NCI-H2171 treated with DMSO at 0.1 percent for 48 hours (cell line): Measurements from ENCODE around the gene PHF21A.
"Not testable (repeated sequence)": the region's sequence is repeated elsewhere in the genome, so short reads cannot be mapped to it uniquely, and the experiment has no call there.

Experiments used
- DNase-seq: peaks from one replicate; lab custom pipeline; 2025; lab: John Stamatoyannopoulos, UW

PHF21A gene

DNA sequence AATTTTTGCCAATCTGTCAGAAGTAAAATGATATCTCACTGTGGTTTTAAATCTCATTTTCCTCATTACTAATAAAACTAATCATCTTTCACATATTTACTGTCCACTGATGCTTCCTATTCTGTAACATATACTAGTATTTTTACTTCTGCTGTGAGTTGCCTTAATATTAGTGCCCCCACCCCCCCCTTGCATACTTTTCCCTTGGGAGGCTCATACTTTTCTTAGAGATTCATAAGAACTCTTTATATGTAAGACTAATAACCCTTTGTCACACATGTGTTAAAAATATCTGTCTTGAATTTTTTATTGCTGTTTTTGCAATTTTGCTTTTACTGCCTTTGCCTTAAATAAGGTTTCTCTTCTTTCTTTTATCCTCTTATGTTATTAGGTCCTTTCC, 87.2 kb downstream of the PHF21A start:
- DNase-seq: no peak

DNA sequence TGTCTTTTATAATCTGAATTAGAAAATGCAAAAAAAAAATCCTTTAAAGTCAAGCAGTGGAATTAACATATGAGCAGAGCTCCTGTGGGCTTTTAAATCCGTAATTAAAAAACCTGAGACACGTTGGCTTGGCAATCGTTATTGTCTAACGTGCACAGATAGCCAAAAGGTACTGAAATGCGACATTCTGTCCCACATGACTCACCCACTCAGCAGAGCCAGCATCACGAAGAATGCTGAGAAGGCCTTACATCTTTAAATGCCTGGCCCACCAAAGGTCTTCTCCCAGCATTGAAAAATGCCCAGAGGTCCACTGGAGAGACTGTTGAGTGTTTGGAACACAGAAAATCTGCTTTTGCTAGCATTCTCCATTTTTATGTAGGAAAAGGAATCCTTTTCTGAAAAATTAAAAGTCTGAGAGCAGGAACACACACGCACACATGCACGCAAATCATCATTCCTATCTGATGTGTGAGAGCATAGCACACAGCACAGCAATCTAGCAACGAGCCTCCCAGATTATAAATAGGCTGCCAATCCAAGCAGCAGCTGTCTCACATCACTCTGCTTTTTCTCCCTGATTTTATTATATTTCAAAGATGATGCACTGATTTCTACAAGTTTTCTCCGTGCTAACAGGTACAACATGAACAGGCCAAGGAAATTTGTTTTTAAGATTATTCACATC, 94.5 kb downstream of the PHF21A start:
- no peak for DNase-seq

DNA sequence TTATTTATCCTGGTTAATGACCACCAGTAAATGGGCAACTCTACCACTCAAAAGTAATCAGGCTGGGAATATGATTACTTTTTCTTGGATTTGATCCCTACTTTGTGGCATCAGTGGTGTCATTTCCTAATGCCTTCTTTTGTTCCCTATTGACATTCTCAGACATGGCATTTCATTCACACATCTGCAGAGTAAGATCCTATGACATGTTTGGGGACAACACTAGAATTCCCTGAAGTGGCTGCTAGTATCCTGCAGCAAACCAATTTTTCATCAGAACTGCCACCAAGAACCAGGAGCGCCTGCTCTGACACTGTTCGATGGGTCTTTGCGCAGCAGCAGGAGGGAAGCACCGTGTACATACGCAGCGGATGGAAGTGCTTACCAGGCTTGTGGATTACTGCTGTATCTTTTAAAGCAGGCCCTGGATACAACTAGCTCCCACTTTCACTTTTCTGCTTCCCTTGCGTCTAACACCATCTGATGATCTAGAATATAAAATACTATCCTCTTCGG, 101.1 kb downstream of the PHF21A start:
- no peak for DNase-seq

DNA sequence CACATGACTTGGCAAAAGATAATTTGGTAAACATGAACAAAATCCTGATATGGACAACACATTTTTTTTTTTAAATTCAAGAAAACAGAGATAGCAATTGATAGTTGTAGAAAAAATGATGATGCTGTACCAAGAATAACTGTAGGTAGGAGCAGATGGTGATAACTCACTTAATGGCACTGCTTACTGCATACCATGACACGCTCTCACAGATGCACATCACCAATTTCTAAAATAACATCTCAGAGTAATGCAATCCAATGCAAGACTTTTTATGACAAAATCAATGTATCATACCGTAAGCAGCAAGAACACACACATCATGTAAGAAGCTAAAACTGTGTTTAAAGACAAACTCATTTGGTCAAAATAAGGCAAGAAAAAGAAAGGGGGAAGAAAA, 102.6 kb downstream of the PHF21A start:
- no peak for DNase-seq

DNA sequence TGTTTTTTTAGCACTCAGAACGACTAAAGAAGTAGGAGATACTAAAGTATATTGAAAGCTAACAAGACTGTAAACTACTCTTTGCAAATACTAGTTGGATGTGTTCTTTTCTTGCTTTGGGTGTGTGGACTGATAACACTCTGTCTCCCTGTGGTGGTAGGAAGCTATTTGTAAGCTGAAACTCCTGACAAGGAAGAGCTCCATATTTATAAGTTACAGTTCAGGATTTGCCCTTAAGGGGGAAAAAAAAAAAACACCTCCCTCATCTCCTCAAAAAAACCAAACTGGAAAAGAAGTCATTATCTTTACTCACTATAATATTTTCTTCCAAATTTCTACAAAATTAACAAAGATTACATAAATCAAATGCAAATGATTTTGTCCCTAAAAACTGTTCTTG, 103.9 kb downstream of the PHF21A start:
- no peak for DNase-seq

DNA sequence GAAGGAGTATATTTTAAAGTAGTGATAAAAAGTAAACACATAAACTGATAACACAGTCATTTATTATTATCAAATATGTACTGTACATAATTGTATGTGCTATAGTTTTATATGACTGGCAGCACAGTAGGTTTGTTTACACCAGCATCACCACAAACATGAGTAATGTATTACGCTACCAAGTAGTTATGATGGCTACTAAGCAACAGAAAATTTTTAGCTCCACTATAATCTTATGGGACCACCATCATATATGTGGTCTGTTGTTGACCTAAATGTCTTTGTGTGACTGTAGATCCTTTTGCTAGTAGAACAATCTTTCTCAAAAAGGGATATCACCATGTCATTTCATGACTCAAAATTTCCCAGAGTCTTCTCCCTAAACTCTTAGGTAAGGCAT, 105.3 kb downstream of the PHF21A start:
- no peak for DNase-seq

DNA sequence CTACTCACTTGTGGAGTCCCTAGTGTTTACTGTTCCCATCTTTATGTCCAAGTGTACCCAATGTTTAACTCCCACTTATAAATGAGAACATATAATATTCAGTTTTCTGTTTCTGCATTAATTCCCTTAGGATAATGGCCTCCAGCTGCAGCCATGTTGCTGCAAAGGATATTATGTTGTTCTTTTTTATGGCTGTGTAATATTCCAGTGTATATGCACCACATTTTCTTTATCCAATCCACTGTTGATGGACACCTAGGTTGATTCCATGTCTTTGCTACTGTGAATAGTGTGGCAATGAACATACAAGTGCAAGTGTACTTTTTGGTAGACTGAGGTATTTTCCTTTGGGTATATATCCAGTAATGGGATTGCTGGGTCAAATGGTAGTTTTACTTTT, 107.1 kb downstream of the PHF21A start:
- DNase-seq: not testable (repeated sequence)

DNA sequence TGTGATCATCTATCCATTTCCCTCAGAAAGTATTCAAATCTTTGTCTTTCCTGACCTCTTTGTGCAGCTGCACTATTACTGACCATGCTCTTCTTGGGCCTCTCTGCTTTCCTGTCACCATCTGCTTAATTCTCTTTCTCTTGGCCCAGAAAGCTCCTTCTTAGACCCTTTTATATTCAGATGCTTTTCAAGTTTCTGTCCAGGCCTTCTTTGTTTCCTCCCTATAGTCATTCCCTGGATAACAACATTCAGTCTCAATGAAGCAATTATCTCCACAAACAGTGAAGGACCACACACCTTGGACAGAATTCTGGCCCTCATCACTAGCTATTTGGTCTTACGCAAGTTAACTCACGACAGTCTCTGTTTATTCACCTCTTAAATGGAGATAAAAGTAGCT, 109.1 kb downstream of the PHF21A start:
- no peak for DNase-seq

DNA sequence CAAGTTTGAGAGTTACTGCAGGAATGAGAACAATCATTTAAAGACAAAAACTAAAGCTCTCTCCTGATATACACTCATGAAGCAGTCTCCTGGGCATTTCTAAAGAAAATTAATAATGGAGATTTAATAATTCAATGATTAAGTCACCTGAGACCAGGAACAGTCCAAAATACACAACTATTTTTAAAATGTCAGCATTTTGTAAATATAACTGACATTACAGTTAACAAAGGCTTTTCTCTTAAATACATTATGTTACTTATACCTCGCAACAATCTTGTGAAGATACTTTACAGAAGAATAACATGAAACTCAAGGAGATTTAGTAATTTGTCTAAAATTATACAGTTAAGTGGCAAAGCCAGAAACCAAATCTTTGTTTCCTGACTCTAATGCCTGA, 111.2 kb downstream of the PHF21A start:
- DNase-seq: no peak

DNA sequence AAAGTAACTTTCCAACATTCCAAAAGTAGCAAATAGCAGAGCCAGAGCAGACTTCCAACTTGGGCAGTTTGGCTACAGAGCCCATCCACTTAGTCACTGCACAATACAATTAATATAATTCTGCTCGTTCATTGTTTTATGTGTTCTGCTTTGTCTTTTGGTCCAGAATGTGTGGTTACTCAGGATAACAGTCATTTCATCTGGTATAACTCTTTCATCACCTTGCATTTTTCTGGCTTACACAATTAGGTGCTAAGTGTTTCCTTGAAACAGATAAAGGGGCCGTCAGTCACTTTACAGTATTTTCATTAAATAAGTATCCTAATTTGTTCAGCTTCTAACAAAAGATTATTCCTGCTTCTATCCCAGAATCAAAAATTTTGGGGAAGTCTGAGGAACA, 111.6 kb downstream of the PHF21A start:
- DNase-seq: no peak

DNA sequence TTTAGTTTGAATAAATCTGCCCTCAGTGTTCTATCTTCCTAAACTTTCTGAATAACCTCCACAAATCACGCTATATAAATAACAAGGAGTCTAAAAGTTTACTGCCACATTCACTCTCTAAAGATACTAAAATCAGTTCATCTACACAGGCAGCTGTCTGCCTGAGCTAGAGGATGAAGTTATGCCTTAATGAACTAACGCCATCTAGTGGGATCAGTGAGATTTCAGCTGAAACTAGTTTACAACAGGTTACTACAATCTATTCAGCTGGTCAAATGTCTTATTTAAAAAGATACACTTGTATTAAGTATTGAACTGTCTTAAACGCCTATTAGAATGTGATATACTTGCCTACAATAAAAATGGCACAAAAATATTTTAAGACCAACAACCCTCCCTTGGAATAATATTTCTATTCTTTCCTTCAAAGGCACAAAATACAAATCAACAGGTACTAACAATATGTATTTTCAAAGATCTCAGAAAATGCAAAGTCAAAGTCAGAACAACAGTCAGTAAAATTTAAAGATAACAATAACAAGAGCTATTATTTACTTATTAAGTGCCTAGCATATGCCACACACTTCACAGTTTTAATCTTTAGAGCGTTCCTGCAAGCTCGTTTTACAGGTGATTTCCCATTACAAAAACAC, 114.7 kb downstream of the PHF21A start:
- DNase-seq: peak; percentile 82

DNA sequence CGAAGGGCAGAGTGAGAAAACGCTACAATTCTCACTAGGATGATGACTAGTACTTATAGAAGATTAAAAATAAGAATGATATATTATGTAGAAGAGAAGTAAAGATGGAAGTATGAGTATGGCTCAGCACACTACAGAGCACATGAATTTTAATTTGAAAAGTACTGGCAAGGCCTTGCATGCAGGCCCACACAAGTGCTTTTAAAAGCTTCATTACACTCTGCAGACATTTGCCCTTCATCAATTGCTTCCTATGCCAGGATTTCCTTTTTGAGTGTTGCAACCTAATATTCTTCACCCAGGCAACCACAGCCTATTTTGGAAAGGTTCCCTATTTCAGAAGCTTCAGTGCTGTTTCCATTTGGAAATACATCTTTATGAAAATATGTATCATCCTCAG, 117.7 kb downstream of the PHF21A start:
- peak; percentile 74 for DNase-seq

DNA sequence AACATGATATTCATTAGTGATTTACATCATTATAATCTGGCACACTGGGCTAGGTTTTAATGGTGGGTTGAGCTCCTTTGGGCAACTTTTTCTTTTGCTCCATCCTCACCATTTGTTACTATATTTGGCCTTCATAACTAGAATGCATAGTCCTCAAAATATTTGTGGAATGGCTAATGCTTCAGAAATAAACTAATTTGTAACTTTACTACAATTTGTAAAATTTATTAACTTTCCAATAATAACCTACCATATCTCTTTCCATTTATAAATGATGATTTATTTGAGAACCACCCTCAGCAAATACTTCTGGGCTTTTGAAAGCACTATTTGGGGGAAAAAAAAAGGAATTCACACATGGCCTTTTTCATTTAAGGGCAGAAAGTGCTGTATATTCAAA, 119.1 kb downstream of the PHF21A start:
- no peak for DNase-seq

DNA sequence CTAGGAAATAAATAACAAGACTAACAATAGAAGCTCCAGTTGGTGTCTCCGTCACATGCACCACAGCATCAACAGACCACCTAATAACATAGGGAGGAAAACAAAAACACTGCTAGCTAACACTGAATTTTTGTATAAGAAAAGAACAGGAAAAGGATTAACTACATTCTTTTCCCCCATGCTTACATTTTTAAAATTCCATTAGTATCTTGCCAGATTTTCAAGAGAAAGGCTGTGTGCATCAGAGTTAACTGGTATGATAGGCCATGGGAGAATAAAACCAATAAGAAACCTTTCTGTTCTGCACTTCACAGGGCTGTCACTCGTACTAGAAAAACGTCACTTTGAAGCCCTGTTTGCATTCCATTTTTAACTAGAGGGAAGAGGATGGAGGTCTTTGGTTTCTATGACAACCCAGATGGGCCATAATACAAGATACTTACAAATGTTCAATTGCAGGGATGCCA, 119.8 kb downstream of the PHF21A start:
- DNase-seq: no peak

DNA sequence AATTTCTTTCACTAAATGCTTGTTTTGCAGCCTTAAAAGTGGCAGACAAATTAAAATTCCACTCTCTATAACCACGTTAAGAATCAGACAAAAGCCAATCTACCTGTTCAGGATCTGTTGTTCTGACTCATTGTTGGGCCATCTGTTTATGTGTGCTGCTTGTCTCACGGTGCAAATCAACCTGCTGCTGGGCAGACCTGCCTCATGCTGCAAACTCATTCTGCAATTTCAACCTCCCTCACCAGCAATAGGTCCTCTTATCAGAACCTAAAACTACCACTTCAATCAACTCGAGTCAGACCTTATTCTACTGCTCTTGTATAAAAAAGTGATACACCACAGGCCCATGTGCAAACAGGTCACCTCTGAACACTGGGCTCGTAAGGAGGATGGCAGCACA, 123.7 kb downstream of the PHF21A start:
- peak; percentile 91 for DNase-seq

DNA sequence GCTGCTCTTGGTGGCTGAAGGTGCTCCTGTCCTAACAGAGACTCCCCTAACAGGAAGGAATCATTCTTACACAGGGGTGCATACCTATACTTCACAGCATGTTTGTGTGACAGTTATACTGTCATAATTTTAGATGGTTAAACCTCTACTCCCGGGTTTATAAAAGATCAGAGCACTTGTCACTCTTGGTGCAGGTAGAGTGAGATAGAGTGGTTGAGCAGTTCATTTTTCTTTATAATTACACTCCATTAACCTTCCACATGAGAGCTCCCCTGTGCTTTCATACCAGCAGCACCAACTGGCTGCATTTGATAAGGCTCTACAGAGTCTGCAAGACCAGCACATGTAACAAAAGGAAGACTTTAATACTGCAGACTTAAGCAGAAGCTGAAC, 125.9 kb downstream of the PHF21A start:
- peak; percentile 74 for DNase-seq

DNA sequence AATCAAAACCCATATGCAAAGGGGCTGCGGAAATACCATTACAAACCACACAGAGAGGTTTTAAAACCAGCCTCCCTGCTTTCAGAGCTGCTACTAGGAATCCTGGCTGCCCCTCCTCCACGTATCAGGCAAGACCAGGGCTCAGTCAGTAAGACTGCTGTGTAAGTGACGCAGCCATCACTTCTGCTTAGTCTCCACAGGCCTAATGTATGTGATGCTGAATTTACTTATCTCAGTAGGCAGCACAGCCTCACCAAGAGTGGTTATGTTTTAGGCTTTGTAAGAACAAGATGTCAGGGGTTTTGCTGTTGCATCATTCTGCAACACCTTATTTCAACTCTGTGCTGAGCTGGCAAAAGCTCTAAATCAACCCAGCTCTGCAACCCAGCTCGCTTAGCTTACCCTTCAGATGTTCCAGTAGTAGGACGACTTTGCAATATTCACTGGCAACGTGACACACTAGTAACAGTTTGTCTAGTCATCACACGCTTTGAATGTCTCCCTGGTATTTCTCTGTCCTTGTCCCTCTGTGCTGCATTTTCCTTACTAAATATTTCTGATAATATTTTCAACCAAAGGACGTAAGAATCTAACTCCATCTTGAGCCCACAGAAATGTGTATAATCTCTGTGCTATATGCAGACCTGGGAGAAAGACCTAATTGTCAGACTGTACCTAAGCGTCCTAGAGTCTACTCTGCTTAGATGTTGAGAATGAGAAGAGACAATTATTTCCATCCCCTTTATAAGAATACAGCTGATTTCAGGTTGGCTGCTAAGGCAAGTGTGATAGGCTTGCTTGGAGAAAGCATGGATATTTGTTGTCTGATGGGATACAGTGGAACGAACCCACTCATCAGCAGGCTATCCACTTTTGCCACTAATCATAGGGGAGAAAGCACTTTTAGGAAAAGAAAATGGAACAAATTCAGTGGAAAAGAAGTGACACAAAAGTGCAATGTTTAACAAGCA, 126.6 kb downstream of the PHF21A start:
- no peak for DNase-seq

DNA sequence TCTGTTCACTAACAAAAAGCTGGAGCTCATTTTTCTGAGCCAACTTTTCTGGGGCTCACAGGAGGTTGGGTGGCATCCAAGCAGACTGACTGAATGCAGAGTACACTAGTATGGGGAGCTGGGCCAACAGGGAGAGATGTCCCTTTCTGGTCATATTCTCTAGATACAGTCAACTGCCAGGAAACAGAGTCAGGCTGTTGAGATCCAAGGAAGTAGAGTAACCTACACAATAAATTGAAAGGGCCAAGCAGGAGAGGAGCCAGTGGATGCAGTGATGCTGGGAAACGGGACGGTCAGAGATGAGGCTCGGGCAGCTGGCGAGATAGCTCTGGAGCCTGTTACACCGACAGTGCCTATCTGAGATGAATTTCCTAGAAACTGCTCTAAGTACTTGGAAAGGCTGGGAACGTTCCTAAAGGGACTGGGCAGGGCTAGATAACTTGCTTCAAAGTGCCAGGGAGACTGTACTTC, 127.7 kb downstream of the PHF21A start:
- no peak for DNase-seq

DNA sequence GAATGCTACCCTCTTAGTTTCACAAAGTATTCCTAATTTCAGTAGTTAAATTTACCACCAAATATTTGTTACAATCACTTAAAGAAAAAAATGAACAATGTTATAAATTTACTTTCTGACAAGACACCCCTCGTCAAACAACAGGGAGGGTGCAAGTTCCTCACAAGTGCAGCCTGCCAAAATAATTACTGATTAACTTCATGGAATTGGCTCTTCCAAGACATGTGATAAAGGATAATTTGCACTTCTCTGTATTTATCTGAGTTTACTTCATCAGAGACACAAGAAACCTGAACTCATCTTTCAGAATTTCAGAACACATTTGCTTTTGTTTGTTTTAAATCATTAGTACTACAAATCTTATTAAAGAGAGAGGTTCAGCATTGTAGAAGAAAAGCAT, 132.3 kb downstream of the PHF21A start:
- DNase-seq: no peak

DNA sequence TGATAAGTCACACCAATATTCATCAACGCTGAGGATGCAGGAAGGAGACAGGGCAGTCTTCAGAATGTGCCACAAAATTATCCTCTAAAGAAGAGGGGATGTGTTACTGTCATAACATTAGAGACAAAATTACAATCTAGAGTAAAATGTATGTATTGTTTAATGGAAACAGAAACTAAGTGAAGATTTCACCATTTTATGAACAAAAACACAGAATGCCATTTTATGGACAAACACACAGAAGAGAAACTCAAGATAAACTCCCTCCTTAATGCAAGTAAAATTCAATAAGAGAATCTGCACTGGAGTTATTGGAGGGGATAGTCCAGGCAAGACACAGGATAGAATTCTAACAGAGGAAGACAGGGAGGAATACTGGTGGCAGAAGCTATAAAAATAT, 136.0 kb downstream of the PHF21A start:
- DNase-seq: no peak

DNA sequence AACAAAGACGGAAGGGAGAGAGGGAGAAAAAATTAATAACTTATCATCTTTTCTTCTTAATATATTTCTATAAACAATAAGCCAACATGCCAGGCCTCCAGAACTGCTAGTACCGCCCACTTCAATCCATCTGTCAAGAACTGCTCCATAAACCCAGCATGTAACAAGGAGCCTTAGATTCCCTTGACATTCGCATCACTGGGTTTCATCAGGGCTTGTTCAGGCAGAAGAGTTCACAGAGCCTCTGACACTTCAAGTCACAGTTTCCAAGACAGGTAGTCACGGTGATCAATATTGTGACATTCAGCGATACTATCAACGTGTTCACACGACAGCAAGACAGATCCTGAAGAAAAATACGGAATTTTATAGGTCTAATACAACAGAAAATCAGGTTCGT, 137.1 kb downstream of the PHF21A start:
- peak; percentile 94 for DNase-seq

DNA sequence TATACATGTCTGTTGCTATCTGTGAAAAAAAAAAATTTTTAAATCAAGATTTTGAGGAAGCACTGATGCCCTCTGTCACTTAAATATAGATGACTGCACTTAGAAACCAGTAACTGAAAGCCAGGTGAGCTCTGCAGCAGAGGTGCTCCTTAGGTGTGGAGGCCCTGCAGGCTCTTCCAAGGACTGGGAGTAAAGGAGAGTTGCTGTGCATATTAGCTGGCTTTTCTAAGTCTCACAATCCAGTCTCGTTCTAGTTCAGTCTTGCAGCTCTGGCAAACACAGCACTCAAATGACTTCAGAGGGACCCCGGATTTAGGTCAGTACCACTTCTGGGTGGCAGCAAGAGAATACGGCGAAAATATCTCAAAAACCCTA, 137.8 kb downstream of the PHF21A start:
- no peak for DNase-seq
